HG02870 (cell line): ENCODE data around the gene TMEM86A.
"Not testable (repeated sequence)": the region's sequence is repeated elsewhere in the genome, so short reads cannot be mapped to it uniquely, and the experiment has no call there.

ENCODE experiments used
- ATAC-seq: cut with Tn5 transposase; IDR thresholded peaks from one replicate; pipeline ENCODE4 v1.9.1; 2021; ENCODE audit warnings: mild to moderate bottlenecking, moderate library complexity; ENCODE audit not compliant: unreplicated experiment

TMEM86A gene, protein sequence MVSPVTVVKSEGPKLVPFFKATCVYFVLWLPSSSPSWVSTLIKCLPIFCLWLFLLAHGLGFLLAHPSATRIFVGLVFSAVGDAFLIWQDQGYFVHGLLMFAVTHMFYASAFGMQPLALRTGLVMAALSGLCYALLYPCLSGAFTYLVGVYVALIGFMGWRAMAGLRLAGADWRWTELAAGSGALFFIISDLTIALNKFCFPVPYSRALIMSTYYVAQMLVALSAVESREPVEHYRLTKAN

GRCh38 chr11:18698341-18699268 is at the start of gene TMEM86A:
TSS of gene TMEM86A (plus strand) at chr11:18698779. CDS start at chr11:18698887, 108 bp downstream.
- peak; percentile 93 for ATAC-seq

GRCh38 chr11:18650353-18650752 is 48.2 kb upstream of the TMEM86A start:
- no peak for ATAC-seq

DNA sequence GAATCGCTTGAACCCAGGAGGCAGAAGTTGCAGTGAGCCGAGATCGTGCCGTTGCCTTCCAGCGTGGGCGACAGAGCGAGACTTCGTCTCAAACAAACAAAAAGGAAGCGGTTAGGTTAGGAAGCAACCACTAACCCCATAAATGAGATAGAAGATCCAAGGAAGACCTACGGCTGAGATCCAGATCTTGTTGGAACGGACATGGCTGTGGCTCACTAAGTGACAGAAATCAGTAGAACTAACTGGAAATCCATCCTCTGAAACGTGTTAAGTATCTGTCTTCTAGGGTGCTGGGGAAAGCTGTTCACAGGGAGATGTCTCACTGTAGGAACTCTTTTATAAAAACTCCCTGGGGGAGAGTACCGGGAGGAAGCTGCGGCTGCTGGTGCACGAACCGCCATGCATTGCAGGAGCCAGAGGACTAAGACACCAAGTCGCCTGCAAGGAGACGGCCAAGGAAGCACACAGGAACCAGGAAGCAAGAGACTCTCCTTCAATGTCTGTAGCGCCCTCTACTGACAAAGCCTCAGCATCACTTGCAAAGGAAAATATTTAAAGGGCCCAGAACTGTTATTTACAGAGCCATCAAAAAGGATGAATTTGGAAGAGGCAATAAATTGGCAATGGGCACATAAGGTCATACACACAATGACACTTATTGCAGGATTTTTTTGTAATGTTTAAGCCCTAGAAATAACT is 47.6 kb upstream of the TMEM86A start:
- no peak for ATAC-seq

DNA sequence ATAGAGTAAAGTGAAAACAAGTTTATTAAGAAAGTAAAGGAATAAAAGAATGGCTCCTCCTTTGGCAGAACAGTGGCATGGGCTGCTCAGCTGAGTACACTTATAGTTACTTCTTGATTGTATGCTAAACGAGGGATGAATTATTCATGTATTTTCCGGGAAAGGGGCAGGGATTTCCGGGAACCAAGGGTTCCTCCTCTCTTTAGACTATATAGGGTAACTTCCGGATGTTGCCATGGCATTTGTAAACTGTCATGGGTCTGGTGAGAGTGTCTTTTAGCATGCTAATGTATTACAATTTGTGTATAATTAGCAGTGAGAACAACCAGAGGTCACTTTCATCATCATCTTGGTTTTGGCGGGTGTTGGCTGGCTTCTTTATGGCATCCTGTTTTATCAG is 40.9 kb upstream of the TMEM86A start:
- no peak for ATAC-seq

DNA sequence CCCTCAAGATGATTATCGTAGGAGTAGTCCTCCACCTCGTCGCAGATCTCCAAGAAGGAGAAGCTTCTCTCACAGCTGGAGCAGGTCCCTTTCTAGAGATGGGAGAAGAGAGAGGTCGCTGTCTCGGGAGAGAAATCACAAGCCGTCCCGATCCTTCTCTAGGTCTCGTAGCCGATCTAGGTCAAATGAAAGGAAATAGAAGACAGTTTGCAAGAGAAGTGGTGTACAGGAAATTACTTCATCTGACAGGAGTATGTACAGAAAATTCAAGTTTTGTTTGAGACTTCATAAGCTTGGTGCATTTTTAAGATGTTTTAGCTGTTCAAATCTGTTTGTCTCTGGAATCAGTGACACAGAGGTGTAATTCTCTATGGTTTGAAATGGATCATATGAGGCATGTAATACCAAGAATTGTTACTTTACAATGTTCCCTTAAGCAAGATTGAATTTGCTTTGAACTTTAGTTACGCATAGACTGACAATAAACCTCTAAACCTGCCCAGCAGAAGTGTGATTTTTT is 33.2 kb upstream of the TMEM86A start:
- not testable (repeated sequence) for ATAC-seq

GRCh38 chr11:18668131-18668530 is 30.4 kb upstream of the TMEM86A start:
- ATAC-seq, result no peak

DNA sequence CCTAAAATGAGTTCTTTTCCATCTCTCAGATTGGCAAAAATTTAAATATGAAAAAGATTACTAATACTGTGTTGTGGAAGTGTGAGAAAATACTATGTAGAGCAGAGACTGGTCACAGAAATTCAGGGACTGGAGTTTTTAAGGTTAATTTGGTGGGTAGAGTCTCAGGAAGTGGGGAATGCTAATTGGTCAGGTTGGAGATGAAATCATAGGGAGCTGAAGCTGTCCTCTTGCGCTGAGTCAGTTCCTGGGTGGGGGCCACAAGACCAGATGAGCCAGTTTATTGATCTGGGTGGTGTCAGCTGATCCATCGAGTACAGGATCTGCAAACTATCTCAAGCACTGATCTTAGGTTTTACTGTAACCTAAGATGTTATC is 29.4 kb upstream of the TMEM86A start:
- no peak for ATAC-seq

GRCh38 chr11:18669711-18670110 is 28.9 kb upstream of the TMEM86A start:
- no peak for ATAC-seq

- ATAC-seq, result no peak
These were observed 27.3 kb upstream of the TMEM86A start for GRCh38 chr11:18671246-18671645.

GRCh38 chr11:18672209-18672608 is 26.4 kb upstream of the TMEM86A start:
- not testable (repeated sequence) for ATAC-seq

DNA sequence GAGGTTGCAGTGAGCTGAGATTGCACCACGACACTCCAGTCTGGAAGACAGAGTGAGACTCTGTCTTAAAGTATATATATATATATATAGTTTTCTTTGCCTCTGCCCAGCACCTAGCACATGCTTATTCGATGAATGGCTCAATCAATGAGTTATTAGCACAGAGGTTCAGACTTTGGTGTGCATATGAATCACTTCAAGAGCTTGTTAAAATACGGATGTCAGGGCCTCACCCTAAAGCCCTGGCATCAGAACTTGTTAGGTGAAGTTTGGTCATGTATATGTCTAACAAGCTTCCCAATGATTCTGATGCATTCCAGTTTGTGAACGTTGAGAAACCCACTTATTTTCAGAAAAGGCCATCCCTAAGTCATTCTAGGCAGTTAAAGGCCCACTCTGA is 21.8 kb upstream of the TMEM86A start:
- no peak for ATAC-seq

DNA sequence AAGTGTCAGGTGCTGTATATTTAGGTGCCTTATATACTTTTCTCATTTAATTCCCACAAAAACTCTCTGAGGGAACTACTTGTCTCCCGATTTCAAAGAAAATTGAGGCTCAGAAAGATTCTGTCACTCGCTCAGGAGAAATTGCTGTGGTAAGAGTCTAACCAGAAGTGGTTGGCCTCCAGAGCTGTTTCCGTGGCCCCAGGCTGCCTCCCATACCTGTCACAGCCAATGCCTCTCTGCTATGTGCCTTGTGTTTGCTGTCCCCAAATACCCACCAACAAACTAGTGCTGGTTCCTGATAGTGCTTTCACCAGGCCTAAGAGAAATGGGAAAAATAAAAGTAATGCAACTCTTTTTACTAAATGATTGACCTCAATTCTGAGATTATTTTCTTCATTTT is 21.0 kb upstream of the TMEM86A start:
- no peak for ATAC-seq

DNA sequence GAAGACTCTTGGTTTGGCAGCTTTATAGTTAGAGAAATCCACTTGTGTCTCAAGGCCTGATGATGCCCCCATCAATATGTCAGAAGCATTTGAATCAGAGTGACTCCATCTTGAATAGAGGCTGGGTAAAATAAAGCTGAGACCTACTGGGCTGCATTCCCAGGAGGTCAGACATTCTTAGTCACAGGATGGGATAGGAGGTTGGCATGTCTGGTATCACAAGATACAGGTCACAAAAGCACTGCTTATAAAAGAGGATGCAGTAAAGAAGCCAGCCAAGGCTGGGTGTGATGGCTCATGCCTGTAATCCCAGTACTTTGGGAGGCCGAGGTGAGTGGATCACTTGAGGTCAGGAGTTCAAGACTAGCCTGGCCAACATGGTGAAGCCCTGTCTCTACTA is 16.6 kb upstream of the TMEM86A start:
- ATAC-seq, result not testable (repeated sequence)

DNA sequence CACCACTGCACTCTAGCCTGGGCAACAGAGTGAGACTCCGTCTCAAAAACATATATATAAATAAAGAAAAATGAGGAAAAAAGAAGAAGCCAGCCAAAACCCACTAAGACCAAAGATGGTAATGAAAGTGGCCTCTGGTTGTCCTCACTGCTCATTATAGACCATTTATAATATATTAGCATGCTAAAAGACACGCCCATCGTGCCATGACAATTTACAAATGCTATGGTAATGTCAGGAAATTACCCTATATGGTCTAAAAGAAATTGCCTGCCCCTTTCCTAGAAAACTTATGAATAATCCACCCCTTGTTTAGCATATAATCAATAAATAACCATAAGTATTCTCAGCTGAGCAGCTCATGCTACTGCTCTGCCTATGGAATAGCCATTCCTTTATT is 16.1 kb upstream of the TMEM86A start:
- no peak for ATAC-seq

GRCh38 chr11:18684267-18684666 is 14.3 kb upstream of the TMEM86A start:
- ATAC-seq, result no peak

GRCh38 chr11:18691467-18692140 is 7.0 kb upstream of the TMEM86A start:
- not testable (repeated sequence) for ATAC-seq

- ATAC-seq, result no peak
These were observed 5.4 kb upstream of the TMEM86A start for GRCh38 chr11:18692941-18693760.

DNA sequence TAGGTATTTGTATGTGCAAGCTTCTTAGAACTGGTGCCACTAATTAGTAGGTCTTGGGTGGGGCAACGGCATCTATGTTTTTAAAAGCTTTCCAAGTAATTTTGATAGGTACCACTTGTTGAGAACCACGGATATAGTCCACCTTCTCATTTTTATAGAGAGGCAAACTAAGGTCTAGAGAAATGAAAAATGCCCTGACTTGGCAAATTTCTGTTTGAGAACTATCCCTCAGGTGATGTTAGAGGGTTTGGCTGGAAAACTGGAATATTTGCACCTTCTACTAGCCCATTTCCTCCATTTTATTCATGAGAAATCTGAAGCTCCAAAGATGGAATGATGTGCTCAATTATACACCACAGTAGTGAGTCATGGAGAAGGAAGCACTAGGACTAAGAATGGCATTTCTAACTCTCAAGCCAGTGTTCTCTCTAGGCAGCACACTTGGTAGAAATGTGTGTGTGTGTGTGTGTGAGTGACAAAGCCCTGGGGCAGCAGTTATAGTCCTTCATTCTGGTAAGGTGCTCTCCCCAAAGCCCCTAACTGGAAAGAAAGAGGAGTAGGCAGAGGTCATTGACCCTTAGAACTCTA is 1.8 kb upstream of the TMEM86A start:
- ATAC-seq, result no peak

GRCh38 chr11:18697576-18697975 is 1.0 kb upstream of the TMEM86A start:
- ATAC-seq, result no peak

DNA sequence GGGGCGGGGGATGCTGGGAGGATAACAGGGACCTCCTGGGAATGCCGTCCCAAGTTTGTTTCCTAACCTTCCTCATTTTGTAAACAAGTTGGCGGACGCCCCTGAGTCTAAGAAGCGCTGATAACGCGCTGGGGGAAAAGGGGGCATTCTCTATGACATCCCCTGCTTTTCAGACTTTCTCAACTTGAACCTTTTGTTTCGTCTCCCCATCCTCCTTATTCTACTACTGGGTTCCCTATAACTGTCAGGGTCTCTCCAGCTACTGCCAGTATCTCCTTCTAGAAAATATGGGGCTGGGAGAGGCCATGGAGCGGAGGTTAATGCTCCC is 654 bp downstream of the TMEM86A start:
- no peak for ATAC-seq
